HG03196 (cell line): Measurements from ENCODE around the gene DOHH.

Source experiments
- ATAC-seq: cut with Tn5 transposase; IDR thresholded peaks from one replicate; pipeline ENCODE4 v1.9.1; 2021; ENCODE audit not compliant: unreplicated experiment

Gene DOHH

GRCh38 chr19:3479834-3480215 lies 20.6 kb downstream of the DOHH start:
- ATAC-seq: no peak

- ATAC-seq: no peak
These were observed 21.2 kb downstream of the DOHH start for GRCh38 chr19:3479177-3479833.

DNA sequence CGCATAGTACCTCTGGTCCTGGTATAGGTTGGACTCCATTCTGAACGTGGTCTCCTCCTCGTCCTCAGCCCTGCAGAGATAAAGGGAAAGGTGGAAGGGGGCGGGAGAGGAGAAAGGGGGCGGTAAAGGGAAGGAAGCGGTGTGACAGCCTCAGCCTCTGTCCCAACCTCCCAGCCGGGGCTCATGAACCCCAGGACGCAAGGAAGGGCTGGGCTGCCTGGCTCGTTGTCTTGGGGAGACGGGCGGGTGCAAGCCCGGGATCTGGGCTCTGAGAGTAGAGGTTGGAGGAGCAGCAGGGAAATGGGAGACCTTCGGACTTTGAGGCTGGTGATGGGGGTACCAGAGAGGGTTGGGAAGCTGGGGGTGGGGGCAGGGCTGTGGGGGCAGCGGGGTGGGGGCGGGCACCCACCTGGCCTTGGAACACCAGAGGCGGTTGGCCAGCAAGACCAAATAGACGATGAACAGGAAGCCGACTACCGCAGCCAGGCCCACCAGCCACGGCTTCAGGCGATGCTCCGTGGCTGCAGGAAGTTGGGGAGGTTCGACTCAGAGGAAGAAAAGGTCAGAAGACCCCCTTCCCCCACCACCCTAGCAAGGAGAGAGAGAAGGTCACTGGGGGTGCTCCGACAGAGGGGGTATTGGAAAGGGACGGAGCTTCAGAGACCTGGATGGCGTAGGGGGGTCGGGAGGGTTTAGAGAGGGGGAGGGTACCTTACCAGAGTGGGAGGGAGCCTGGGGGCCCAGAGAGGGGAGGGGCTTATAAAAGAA lies 21.9 kb downstream of the DOHH start:
- ATAC-seq: no peak

GRCh38 chr19:3477951-3478350 lies 22.5 kb downstream of the DOHH start:
- ATAC-seq: no peak

DNA sequence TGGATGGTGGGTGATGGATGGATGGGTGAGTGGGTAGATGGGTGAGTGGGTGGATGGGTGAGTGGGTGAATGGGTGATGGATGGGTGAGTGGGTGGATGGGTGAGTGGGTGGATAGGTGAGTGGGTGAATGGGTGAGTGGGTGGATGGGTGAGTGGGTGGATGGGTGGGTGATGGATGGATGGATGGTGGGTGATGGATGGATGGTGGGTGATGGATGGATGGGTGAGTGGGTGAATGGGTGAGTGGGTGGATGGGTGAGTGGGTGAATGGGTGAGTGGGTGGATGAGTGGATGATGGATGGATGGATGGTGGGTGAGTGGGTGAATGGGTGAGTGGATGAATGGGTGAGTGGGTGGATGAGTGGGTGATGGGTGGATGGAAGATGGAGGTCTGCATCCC lies 23.0 kb downstream of the DOHH start:
- no peak for ATAC-seq

DNA sequence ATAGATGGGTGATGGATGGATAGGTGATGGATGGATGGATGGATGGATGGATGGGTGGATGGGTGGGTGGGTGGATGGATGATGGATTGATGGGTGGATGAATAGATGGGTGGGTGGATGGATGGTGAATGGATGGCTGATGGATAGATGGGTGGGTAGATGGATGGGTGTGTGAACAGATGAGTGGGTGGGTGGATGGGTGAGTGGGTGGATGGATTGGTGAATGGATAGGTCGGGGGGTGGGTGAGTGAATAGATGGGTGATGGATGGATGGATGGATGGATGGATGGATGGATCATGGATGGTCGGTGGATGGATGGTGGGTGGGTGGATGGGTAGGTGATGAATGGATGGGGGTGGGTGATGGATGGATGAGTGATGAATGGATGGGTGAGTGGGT lies 23.6 kb downstream of the DOHH start:
- no peak for ATAC-seq

GRCh38 chr19:3475449-3475848 lies 25.0 kb downstream of the DOHH start:
- ATAC-seq: no peak

DNA sequence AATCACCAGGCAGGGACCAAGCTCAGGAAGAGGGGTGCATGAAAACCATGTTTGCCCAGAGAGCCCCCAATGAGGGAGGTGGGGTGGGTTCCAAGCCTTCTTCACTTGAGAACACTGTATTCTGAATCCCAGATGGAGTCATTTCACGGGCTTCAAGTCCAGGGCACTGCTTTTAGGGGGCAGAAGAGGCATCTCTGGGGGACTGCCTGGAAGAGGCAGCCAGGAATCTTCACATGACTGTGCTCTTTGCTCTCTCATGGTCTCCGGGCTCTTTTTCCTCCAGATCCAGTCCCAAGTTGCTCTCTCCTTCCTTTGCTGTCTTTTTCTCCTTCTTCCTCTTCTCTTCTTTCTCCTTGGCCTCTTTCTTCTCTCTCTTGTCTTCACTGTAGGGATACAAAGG lies 25.9 kb downstream of the DOHH start:
- ATAC-seq: no peak

GRCh38 chr19:3474010-3474409 lies 26.5 kb downstream of the DOHH start:
- no peak for ATAC-seq

DNA sequence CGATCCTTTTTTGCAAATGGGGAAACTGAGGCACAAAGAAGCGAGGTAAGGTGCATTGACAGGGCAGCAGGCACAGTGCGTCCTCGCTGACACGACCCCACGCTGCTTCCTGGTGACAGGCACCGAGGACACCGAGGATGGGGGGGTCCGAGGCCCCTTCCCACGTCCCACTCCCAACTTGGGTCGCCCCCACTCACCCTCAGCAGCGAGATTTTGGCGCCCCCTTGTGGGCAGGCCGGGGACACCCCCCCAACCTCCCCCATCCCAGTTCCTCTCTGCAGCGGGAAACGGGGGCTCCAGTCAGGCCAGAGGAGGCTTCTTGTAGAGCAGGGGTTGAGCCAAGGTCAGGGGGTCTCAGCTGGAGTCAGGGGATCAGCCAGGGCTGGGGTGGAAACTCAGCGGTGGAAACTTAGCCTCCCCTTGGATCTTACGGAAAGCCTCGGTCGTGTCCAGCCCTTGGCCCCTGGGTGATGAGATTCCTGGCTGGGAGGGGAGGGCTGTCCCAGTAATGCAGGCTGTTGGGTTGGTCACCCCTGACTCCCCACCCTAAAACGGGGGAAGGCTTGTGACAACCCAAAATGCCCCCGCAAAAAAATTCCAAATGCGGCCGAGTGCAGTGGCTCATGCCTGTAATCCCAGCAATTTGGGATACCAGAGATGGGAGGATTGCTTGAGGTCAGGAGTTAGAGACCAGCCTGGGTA lies 28.4 kb downstream of the DOHH start:
- ATAC-seq: no peak

DNA sequence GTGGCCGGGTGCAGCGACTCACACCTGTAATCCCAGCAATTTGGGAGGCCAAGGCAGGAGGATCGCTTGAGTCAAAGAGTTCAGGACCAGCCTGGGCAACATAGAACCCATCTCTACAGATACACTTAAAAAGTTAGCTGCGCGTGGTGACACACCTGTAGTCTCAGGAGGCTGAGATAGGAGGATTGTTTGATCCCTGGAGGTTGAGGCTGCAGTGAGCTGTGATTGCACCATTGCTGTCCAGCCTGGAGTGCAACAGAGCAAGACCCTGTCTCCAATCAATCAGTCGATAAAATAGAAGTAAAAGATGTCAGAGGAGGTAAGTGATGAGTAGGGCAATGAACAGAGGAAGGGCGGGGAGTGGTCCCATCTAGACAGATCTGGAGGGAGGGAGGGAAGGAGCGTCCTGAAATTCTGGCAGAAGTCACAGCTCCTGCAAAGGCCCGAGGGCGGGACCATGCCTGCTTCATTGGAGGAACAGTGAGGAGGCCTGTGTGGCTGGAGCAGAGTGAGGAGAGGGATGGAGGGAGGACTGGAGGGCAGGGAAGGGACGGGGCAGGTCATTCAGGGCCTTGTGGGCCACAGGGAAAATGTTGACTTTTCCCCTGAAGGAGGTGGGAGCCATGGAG lies 29.9 kb downstream of the DOHH start:
- no peak for ATAC-seq

- no peak for ATAC-seq
These were observed 30.6 kb downstream of the DOHH start for GRCh38 chr19:3469638-3470499.

- no peak for ATAC-seq
These were observed 32.3 kb downstream of the DOHH start for GRCh38 chr19:3468211-3468610.

GRCh38 chr19:3467437-3468198 lies 32.9 kb downstream of the DOHH start:
- no peak for ATAC-seq

DNA sequence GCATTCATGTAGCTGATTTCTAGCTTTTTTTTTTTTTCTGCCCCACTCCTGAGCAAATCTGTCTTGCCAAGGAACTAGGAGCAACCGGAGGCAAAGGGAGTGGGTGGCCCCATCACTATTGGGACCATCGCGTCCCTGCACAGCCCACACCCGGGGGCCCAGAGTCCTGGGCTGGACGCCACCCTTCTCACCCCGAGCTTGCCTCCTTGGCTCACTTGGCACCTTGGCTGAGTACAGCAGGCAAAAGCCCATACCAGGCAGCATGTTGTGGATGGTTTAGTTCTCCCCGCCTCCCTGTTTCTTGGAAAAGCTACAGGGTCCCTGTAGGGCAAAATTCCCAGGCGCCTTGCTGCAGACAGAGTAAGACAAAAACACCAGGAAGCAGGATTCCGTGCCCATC lies 33.8 kb downstream of the DOHH start:
- ATAC-seq: no peak

DNA sequence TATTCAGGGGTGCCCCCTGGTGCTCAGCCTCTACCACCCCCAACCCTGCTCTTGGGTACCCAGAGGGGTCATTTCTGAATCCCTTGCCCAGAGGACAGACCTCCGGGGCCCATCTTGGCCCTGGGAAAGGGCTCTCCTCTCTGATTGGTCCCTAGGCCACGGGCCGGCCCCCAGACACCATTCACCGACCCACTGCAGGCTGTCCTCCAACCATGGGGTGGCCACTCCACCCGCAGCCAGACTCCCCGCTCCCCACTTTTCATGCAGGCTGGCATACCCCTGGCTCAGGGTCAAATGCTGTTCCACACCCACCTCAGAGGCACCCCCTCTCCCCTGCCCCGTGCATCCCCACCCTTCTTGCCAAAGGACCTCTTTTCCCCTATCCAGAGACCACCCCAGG lies 34.9 kb downstream of the DOHH start:
- ATAC-seq: no peak

- no peak for ATAC-seq
These were observed 35.8 kb downstream of the DOHH start for GRCh38 chr19:3464587-3465235.

DNA sequence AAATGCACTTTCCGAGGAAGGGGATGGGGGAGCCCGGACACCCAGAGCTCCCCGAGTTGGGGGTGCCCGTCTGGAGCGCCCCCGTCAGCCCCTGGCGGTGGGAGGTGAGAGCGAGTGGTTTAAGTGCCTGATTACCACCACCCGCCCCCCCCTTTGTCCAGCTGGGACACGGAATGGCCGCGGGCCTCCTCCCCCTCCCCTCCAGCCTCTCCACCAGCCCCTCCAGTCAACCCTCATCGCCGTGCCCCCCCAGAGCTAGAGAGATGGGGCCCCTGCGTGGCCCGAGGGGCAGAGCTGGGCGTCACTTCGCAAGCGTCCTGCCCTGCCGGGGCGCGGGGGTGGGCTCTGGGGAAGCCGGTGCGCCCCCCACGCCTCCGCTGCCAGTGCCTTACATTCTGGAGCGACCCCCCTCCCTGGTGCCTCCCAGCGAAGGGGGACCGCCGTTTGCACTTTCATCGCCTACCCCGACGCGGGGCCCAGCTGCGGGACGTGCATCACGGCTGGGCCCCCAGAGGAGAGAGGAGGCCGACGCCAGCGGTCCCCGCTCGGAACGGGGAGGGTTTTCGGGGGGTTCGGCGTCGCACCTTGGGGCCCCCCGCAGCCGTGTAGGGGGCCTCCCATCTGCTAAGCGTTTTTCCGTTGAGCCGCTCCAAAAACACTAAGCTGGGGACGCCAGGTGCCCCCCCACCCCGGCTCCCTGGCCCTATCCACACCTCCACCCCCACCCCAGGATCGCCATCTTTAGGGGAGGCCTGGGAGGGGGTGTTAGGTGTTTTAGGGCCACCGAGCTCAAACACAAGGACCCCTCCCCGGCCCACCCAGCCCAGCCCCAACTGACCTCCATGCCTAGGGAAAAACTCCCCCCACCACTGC lies 36.5 kb downstream of the DOHH start:
- ATAC-seq: no peak
